Colonic mucosa (tissue), 4 donors: ENCODE measurements around the gene RRAD. TPM values are rescaled to one million over a fixed set of nuclear protein-coding genes. Genes with fewer than 3 reads are reported as not detected.

ENCODE experiments used
- DNase-seq: peaks from one replicate; pipeline ENCODE4 v3.0.0-alpha.2; 2020
- H3K27ac ChIP-seq: fragments of 200-600 bp; one replicate; pipeline ENCODE4 v1.8.0; 2021
- H3K27me3 ChIP-seq: fragments of 200-600 bp; one replicate; pipeline ENCODE4 v1.8.0; 2021
- H3K36me3 ChIP-seq: fragments of 200-600 bp; one replicate; pipeline ENCODE4 v1.8.0; 2021
- H3K4me1 ChIP-seq: fragments of 200-600 bp; one replicate; pipeline ENCODE4 v1.8.0; 2021; ENCODE audit warnings: mild to moderate bottlenecking
- H3K4me3 ChIP-seq: fragments of 200-600 bp; one replicate; pipeline ENCODE4 v1.8.0; 2021
- H3K9ac ChIP-seq, 2 donors: one replicate each; pipeline ENCODE4 v1.7.0; 2013; ENCODE audit warnings: control low read depth in 2 of 2, low read depth in 2 of 2, low read length in 2 of 2
- H3K9me3 ChIP-seq: fragments of 200-600 bp; one replicate; pipeline ENCODE4 v1.8.0; 2021
- intact Hi-C: fragments of 100-400 bp; cut with DNase I; formaldehyde crosslinking; loops from one replicate; pipeline ENCODE4 v1.14.1; 2022
- total RNA-seq, 2 donors: library from RNA; stranded (reverse); fragmentation: NEBNext Ultra II Directional in 1 of 2; extraction: Animal tissue kit (Norgen Biotek cat#: 25700) in 1 of 2; gene quantifications; one replicate each; pipeline ENCODE4 v1.2.1, GENCODE V29; 2021
- TF ChIP-seq, protein P1 (sequence below): fragments of 200-600 bp; IDR thresholded peaks from one replicate; pipeline ENCODE4 v1.8.0; 2022; ENCODE audit warnings: antibody characterized with exemption, mild to moderate bottlenecking
- donor health status: healthy.
- donor health status: DM: no; HTN: no; CAD: no.
- donor health status: DM: no; HTN: no; CAD: no.

Gene RRAD
- total RNA-seq, 2 donors from 2014 or later: 1.4 to 4.0 TPM

DNA sequence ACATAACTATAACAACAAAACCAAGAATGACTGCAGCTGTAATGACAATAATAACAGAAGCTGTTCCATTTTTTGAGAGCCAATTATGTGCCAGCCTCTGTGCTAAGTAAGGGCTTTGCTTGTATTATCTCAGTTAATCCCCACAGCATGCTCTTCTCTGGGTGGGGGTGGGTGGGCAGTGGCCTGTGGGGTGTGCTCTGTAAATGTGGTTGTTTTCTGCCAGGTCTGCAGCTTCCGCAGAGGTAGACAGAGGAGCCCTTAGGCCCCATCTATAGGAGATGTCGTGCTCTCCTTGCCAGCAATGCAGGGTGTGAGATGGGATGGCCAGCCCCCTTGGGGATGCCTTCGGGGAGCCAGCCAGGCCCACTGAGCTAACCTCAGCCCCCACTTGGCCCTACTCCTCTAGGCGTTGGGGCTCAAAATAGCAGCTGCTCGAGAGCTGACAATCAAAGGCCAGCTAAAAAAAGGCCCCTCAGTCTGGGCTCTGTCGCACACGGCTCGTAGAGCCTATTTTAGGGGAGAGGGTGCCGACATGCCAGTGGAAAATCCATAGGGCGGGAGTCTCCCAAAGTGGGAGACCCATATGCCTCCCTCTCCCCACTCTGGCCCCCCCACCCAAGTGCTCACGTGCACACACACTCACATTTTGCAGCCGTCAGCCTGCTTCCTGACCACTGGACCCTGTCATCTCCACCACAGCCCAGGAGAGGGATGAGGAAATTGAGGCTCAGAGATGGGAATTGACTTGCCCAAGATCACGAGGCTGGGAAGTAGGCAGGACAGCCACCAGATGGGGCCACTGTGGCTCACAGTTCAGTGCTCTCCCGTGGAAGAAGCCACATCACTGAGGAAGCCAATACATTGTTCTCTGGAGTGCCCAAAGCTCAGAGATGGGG lies 22.4 kb downstream of the RRAD start:
- Histone ChIP-seq H3K27ac (no peak overlapping the region), H3K27me3 (no peaks in the 10 kb centered on the region), H3K9me3 (no peaks in the 10 kb centered on the region), H3K4me3 (no peak overlapping the region), H3K9ac (no peak overlapping the region), H3K4me1 (peaks cover 12% of the 10 kb centered on the region), H3K36me3 (no peaks in the 10 kb centered on the region)
- TF ChIP-seq, protein P1, sequence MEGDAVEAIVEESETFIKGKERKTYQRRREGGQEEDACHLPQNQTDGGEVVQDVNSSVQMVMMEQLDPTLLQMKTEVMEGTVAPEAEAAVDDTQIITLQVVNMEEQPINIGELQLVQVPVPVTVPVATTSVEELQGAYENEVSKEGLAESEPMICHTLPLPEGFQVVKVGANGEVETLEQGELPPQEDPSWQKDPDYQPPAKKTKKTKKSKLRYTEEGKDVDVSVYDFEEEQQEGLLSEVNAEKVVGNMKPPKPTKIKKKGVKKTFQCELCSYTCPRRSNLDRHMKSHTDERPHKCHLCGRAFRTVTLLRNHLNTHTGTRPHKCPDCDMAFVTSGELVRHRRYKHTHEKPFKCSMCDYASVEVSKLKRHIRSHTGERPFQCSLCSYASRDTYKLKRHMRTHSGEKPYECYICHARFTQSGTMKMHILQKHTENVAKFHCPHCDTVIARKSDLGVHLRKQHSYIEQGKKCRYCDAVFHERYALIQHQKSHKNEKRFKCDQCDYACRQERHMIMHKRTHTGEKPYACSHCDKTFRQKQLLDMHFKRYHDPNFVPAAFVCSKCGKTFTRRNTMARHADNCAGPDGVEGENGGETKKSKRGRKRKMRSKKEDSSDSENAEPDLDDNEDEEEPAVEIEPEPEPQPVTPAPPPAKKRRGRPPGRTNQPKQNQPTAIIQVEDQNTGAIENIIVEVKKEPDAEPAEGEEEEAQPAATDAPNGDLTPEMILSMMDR: no peak
- intact Hi-C loops: no loop called here
- no peak for DNase-seq

DNA sequence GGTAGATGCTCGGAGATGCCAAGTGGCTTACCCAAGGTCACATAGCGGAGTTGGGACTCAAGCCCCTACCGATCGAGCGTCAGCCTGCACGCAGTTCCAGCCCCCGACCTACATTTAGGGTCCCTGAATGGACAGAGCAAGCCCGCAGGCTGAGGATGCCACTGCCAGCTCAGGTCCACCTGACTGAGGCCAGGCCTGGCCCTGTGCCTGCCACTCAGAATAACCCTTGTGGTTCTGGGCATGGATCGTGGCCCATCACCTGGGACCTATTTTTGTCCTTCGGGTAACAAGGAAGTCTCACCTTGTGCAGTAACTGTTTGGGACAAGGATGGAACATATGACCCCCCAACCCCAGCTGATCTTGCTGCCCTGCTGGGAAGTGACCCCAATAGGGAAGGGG lies 23.7 kb downstream of the RRAD start:
- H3K9me3 ChIP-seq: no peaks in the 10 kb centered on the region
- TF ChIP-seq, protein P1: no peak

DNA sequence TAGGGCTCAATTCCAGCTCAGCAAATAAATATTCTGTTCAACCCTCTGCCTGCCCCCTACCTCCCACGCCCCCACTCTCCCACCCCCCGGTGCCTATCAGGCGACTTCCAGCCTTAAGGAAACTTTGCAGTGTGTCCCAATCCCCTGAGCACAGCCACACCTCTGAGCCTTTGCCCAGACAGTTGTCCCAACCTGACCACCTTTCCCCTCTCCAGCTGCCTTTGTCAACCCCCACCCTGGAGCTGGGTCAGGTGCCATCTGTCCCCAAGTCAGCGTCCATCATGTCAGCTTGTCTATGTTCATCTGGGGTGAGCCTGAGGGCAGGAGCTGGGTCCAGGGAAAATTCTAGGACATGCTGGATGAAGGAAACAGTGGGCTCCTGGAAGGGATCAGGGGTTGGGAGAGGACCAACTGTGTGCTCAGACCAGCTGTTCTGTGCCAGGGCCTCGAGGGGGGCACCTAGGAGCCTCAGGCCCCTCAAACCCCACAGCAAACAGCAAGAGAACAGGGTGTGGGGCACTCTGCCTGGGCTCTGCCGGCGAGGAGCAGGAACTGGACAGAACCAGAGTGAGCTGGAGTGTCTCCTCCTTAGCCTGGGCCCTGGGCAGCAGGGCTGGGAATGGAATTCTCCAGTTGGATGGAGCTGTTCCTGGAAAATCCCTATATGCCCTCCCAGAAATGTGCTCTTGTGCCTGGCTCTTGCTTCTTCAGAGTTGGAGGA lies 24.5 kb downstream of the RRAD start:
- TF ChIP-seq, protein P1: no peak
- Histone ChIP-seq H3K9ac (peak overlapping the region in 1 of 2 donors; percentile 64), H3K9me3 (no peaks in the 10 kb centered on the region)

More for the DNA sequence above, 23.7 kb downstream of the RRAD start:
- intact Hi-C loops: no loop called here
- Histone ChIP-seq H3K9ac (peak overlapping the region in 1 of 2 donors; percentile 64), H3K27ac (no peak overlapping the region), H3K36me3 (no peaks in the 10 kb centered on the region), H3K4me3 (no peak overlapping the region), H3K27me3 (no peaks in the 10 kb centered on the region), H3K4me1 (peaks cover 12% of the 10 kb centered on the region)
- DNase-seq: no peak

DNA sequence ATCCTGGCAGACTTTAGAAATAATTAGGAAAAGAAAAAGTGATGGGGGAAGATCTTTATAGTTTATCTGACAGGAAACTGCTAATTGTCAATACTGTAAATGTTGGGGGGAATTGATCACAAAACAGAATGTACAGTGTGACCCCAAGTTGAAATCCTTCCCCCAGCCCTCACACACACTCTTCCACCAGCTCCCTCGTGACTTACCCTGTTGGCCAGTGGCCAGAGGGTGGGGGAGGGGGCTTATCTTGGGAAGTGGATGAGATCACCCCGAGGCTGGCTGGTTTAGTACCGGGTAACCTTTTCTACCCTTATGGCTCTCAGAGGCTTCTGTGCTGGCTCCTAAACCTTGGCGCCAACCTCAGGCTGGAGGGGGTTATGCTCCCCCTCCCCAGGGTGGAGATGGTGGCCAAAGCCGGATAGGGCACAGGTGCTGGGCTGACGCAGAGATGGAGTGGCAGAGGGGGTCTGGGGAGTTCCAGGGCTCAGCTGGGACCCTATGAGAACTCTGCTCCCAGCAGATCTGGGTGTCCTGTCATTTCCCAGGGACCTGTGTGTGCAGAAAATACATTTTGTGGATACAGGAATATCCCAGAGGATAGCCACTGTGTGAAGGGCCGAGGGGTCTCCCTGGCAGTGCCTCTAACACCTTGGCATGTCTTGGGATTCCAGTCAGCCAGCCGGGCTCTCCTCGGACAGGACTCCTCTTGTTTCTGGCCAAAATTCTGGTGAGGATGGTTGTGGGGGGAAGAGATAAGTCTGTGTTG lies 25.2 kb downstream of the RRAD start:
- TF ChIP-seq, protein P1: no peak
- Histone ChIP-seq H3K36me3 (no peaks in the 10 kb centered on the region), H3K27ac (peak overlapping the region; percentile 59), H3K9ac (peak overlapping the region in 1 of 2 donors; percentile 64), H3K9me3 (no peaks in the 10 kb centered on the region), H3K4me1 (peaks cover 22% of the 10 kb centered on the region), H3K4me3 (no peak overlapping the region), H3K27me3 (no peaks in the 10 kb centered on the region)
- DNase-seq: peak; percentile 93
- intact Hi-C loops: loop anchor here (5.0 kb wide), 1 partner anchor 32 kb away; the partner anchor contains the start of gene CIAO2B

More for the DNA sequence above, 24.5 kb downstream of the RRAD start:
- Histone ChIP-seq H3K36me3 (no peaks in the 10 kb centered on the region), H3K27me3 (no peaks in the 10 kb centered on the region), H3K27ac (peak overlapping the region; percentile 59), H3K4me1 (peaks cover 15% of the 10 kb centered on the region), H3K4me3 (no peak overlapping the region)
- intact Hi-C loops: no loop called here
- peak; percentile 78 for DNase-seq
